Muscle of leg (tissue), 11 donors: ENCODE measurements around the gene CYP3A7. TPM values are rescaled to one million over a fixed set of nuclear protein-coding genes. Genes with fewer than 3 reads are reported as not detected.
A peak's percentile ranks its signal among the peaks of the same experiment; 100 is the strongest.
"Not testable (repeated sequence)": the region's sequence is repeated elsewhere in the genome, so short reads cannot be mapped to it uniquely, and the experiment has no call there.

Experiments used
- DNase-seq: peaks from one replicate; pipeline ENCODE4 v3.0.0; 2013
- H3K27ac ChIP-seq: one replicate; pipeline ENCODE4 v1.5.1; 2013; ENCODE audit warnings: mild to moderate bottlenecking, low read length, control low read depth
- H3K27me3 ChIP-seq: one replicate; pipeline ENCODE4 v1.6.1; 2013; ENCODE audit warnings: low read length; ENCODE audit not compliant: control insufficient read depth, insufficient read depth
- H3K36me3 ChIP-seq: one replicate; pipeline ENCODE4 v1.6.1; 2013; ENCODE audit warnings: low read length; ENCODE audit not compliant: control insufficient read depth, insufficient read depth
- H3K4me1 ChIP-seq: one replicate; pipeline ENCODE4 v1.6.1; 2013; ENCODE audit warnings: low read length; ENCODE audit not compliant: control insufficient read depth, insufficient read depth
- H3K4me3 ChIP-seq: one replicate; pipeline ENCODE4 v1.5.1; 2013; ENCODE audit warnings: low read length, control low read depth
- H3K9me3 ChIP-seq: replicated peaks from 2 replicates; pipeline ENCODE4 v1.6.1; 2013; ENCODE audit warnings: low read depth, low read length; ENCODE audit not compliant: control insufficient read depth
- WGBS: methylation state at CpG from one replicate; pipeline ENCODE4 v1.1.5; 2013; ENCODE audit warnings: missing lambda C conversion rate; ENCODE audit not compliant: insufficient coverage; 5-methylcytosine and 5-hydroxymethylcytosine counted together
- polyA plus RNA-seq, 8 donors: library from polyadenylated mRNA; unstranded; fragments of 120-200 nt; gene quantifications; one replicate each; pipeline versions ENCODE4 v1.2.1 to v1.2.3, GENCODE V29; 2013; ENCODE audit warnings: inconsistent platforms in 1 of 8, low replicate concordance in 1 of 8; ENCODE audit not compliant: insufficient read length in 8 of 8, insufficient read depth in 1 of 8
- total RNA-seq: library from RNA; stranded (reverse); fragments of 120-200 nt; gene quantifications from one replicate; pipeline ENCODE4 v1.2.4, GENCODE V29; 2013

CYP3A7 gene
- total and polyA plus RNA-seq, 9 donors: 0.11 to 6.2 (median 0.58) TPM; not detected in 4

DNA sequence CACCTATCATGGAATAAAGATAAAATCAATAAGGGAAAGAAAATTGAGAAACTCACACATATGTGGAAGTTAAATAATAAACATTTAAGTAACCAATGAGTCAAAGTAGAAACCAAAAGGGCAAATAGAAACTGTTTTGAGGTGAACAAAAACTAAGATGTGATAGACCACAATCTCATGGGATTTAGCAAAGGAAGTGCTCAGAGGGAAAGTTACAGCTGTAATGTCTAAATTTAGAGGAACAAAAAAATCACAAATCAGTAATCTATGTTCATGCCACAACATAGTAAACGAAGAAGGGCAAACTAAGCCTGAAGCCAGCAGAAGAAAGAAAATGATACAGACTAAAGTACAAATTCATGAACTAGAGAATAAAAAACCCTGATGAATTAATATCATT, 32.7 kb upstream of the CYP3A7 start:
- Histone ChIP-seq H3K27me3 (no peaks in the 10 kb centered on the region), H3K4me1 (peaks cover 2% of the 10 kb centered on the region), H3K4me3 (no peak overlapping the region), H3K36me3 (no peaks in the 10 kb centered on the region), H3K27ac (no peak overlapping the region), H3K9me3 (no peaks in the 10 kb centered on the region)
- no CpG with 5 or more reads among the region's 1 CpG for WGBS
- no peak for DNase-seq

DNA sequence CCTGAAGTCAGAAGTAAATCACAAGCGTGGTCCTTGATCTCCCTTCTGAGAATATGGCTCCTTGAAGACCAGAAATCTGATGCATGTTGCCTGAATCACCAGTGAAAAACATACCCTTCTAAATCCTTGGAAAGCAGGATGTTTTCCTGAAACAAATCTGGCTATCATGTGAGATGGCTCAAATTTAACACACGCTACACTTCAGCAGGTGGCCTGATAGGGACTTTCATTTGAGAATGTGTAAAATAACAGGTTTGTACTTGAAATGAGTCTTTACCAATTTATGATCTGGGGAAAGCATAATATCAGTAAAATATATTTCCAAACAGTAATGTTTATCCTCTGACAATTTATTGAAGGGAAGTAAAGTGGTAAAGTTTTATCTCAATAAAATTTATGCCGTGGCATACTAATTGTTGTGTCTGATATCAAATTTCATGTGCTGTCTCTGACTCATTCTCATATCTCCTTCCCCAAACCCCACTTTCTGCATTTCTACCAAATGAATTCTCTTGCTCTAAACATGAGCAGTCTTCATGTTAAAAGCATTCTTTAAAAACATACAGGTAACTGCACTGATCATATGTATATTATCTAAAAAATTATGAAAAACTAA, 31.6 kb upstream of the CYP3A7 start:
- Histone ChIP-seq H3K27me3 (no peaks in the 10 kb centered on the region), H3K4me1 (peaks cover 2% of the 10 kb centered on the region), H3K4me3 (no peak overlapping the region), H3K27ac (no peak overlapping the region), H3K9me3 (no peaks in the 10 kb centered on the region), H3K36me3 (no peaks in the 10 kb centered on the region)
- DNase-seq: no peak
- 80% methylated on average over 1 of the region's 3 CpGs for WGBS

DNA sequence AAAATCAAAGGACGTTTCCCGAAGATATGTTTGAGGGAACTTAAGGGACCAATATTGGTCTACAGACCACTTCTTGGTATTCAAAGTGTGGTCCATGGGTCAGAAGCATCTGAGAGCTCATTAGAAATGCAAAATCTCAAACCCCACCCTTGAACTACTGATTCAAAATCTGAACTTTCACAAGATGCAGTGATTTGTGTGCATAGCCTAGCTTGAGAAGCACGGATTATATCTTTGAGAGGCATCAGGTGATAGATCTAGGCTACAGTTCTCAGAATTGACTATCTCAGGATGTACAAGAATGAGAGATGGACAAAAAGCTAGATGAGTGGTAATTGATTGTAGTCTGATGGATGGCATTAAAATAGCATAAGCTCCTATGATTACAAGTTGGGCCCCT, 29.5 kb upstream of the CYP3A7 start:
- Histone ChIP-seq H3K27ac (no peak overlapping the region), H3K4me1 (peaks cover 2% of the 10 kb centered on the region), H3K4me3 (no peak overlapping the region), H3K27me3 (no peaks in the 10 kb centered on the region), H3K9me3 (no peaks in the 10 kb centered on the region), H3K36me3 (no peaks in the 10 kb centered on the region)
- no peak for DNase-seq
- 67% methylated on average over 1 of the region's 3 CpGs for WGBS

DNA sequence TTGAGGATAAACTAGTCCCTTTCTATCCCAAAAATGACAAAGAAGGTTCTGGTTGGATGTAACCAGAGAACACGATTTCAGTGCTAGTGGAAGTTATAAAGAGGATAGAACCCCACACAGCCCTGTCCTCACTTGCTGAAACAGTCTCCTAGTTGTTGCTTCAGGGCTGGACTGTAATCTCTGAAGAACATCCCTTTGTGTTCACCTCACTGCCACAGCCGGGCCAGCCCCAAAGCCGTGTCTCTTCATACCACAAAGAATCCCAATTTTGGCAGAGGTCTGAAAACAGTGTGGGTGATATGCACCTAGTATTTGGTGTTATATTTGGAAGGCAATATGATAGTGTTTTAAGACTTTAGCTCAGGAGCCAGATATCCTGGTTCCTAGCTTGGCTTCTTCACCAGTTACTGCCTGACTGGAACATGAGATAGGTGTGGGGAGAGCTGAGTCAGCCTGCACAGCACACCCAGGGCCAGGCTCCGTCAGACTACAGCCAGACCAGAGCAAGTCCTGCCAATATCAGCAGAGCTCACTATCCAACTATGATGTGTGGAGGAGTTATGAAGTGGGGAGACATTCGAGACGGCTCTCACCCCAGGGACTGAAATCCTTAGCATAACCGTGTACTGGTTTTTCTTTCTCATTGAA, 27.8 kb upstream of the CYP3A7 start:
- H3K4me3 ChIP-seq: no peak overlapping the region
- no peaks in the 10 kb centered on the region for H3K9me3 ChIP-seq
- peaks cover 2% of the 10 kb centered on the region for H3K4me1 ChIP-seq
- no CpG with 5 or more reads among the region's 7 CpGs for WGBS
- peak; percentile 72 for DNase-seq
- no peaks in the 10 kb centered on the region for H3K27me3 ChIP-seq
- H3K36me3 ChIP-seq: no peaks in the 10 kb centered on the region
- no peak overlapping the region for H3K27ac ChIP-seq

DNA sequence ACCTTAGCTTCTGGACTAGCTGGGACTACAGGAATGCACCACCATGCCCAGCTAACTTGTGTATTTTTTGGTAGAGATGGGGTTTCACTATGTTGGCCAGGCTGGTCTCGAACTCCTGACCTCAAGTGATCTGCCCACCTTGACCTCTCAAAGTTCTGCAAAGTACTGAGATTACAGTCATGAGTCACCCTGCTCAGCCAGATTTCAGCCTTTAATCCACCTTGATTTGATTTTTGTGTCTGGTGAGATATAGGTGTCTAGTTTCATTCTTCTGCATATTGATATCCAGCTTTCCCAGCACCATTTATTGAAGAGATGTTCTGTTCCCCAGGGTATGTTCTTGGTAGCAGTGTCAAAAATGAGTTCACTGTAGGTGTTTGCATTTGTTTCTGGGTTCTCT, 20.1 kb upstream of the CYP3A7 start:
- no peaks in the 10 kb centered on the region for H3K36me3 ChIP-seq
- no CpG with 5 or more reads among the region's 1 CpG for WGBS
- no peak for DNase-seq
- no peaks in the 10 kb centered on the region for H3K9me3 ChIP-seq
- H3K4me1 ChIP-seq: no peaks in the 10 kb centered on the region
- H3K4me3 ChIP-seq: no peak overlapping the region
- H3K27ac ChIP-seq: no peak overlapping the region
- peaks cover 2% of the 10 kb centered on the region for H3K27me3 ChIP-seq

DNA sequence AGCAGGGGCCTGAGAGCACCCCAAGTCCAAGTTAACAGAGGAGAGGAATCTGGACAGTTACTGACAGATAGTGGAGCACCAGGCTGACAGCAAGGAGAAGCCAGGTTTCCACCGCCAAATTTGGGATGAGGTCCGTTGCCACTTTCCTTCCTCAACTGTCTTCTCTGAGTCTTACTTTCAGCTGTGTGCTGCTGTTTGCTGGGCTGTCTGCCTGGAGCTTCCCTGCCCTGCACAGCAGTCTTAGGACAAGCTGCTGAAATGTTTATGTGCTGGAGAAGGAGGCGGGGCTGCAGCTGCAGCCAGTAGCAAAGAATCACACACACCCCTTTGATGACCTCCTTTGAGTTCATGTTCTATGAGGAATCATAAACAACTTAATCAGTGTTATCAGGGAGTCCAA, 17.4 kb upstream of the CYP3A7 start:
- no peaks in the 10 kb centered on the region for H3K9me3 ChIP-seq
- peak; percentile 5 for DNase-seq
- H3K4me1 ChIP-seq: no peaks in the 10 kb centered on the region
- no peaks in the 10 kb centered on the region for H3K36me3 ChIP-seq
- no peak overlapping the region for H3K27ac ChIP-seq
- no peak overlapping the region for H3K4me3 ChIP-seq
- WGBS: 72% methylated on average over 2 of the region's 3 CpGs
- peaks cover 2% of the 10 kb centered on the region for H3K27me3 ChIP-seq

DNA sequence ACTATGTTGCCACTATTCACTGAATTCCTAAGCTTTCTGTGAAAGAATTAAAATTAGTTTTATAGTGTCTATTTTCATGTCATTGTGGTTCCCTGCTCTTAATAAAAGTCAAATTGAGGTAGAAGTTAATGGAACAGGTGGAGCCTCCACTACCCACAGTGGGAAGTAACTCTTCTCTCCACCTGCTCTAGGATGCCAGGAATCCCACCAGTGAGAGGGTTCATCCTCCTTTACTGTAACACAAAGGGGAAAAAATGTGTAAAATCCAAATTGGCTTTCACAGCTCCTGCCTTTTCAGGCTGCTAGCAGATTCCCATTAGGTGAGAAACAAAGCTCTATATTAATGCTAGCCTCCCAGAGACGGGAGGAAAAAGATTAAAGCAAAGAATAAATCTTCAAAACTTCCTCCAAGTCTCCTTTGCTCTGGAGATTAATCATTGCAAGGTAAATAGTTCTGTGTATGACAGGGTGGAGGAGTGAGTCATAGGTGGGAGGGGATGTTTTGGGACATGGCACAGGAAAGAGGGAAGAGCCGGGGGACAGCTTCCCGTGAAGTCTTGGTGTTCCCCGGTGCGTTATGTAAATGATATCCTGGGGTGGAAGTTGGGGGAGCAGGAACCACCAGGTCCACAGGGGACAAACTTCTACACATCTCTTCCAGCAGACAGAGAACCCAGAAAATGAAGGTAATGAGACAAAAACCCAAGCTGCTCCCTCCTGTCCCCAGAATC, 16.5 kb upstream of the CYP3A7 start:
- H3K9me3 ChIP-seq, DNase-seq, H3K27ac ChIP-seq, H3K36me3 ChIP-seq, H3K27me3 ChIP-seq, H3K4me1 ChIP-seq, H3K4me3 ChIP-seq: not testable (repeated sequence)
- no CpG with 5 or more reads among the region's 5 CpGs for WGBS

DNA sequence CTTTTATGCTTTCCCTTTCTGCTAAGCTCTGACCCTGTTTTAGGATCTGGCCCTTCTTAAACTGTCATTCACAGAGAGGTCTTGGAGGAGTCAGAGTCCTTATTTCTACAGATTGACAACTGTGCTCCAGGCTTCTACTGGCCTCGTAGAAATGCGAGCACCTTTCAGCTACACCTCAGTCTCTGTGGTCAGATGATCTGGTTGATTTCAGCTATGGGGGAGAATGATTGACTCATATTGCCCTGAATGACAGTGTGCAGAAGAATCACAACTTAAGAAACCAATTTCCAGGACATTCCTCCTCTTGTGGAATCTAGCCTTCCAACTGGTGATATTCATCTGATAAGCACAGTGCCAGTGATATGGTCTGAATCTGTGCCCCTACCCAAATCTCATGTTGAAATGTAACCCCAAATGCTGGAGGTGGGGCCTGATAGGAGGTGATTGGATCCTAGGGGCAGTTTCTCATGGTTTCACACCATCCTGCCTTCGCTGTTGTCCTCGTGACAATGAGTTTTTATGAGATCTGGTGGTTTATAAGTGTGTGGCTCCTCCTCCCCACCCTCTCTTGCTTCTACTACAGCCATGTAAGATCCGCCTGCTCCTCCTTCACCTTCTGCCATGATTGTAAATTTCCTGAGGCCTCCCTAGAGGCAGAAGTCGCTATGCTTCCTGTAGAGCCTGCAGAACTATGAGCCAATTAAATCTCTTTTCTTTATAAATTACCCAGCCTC, 14.0 kb upstream of the CYP3A7 start:
- peaks cover 2% of the 10 kb centered on the region for H3K27me3 ChIP-seq
- H3K9me3 ChIP-seq: no peaks in the 10 kb centered on the region
- DNase-seq: no peak
- WGBS: 79% methylated on average over 3 of the region's 6 CpGs
- H3K4me1 ChIP-seq: no peaks in the 10 kb centered on the region
- H3K36me3 ChIP-seq: no peaks in the 10 kb centered on the region
- no peak overlapping the region for H3K4me3 ChIP-seq
- no peak overlapping the region for H3K27ac ChIP-seq

DNA sequence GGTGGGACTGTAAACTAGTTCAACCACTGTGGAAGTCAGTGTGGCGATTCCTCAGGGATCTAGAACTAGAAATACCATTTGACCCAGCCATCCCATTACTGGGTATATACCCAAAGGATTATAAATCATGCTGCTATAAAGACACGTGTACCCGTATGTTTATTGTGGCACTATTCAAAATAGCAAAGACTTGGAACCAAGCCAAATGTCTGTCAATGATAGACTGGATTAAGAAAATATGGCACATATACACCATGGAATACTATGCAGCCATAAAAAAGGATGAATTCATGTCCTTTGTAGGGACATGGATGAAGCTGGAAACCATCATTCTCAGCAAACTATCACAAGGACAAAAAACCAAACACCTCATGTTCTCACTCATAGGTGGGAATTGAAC, 11.9 kb upstream of the CYP3A7 start:
- H3K36me3 ChIP-seq, H3K4me3 ChIP-seq, H3K27me3 ChIP-seq, H3K9me3 ChIP-seq, DNase-seq, H3K27ac ChIP-seq, H3K4me1 ChIP-seq: not testable (repeated sequence)
- WGBS: no CpG with 5 or more reads among the region's 3 CpGs

DNA sequence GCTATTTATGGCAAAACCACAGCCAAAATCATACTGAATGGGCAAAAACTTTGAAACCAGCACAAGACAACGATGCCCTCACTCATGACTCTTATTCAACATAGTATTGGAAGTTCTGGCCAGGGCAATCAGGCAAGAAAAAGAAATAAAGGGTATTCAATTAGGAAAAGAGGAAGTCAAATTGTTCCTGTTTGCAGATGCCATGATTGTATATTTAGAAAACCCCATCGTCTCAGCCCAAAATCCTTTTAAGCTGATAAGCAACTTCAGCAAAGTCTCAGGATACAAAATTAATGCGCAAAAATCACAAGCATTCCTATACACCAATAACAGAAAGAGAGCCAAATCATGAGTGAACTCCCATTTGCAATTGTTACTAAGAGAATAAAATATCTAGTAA, 10.4 kb upstream of the CYP3A7 start:
- H3K27me3 ChIP-seq, DNase-seq, H3K27ac ChIP-seq, H3K36me3 ChIP-seq, H3K4me3 ChIP-seq, H3K9me3 ChIP-seq: not testable (repeated sequence)
- H3K4me1 ChIP-seq: peaks cover 12% of the 10 kb centered on the region
- no CpG with 5 or more reads among the region's 3 CpGs for WGBS
